Measurements from ENCODE around the gene PSD.
"Not testable (repeated sequence)": the region's sequence is repeated elsewhere in the genome, so short reads cannot be mapped to it uniquely, and the experiment has no call there.

The PSD gene

DNA sequence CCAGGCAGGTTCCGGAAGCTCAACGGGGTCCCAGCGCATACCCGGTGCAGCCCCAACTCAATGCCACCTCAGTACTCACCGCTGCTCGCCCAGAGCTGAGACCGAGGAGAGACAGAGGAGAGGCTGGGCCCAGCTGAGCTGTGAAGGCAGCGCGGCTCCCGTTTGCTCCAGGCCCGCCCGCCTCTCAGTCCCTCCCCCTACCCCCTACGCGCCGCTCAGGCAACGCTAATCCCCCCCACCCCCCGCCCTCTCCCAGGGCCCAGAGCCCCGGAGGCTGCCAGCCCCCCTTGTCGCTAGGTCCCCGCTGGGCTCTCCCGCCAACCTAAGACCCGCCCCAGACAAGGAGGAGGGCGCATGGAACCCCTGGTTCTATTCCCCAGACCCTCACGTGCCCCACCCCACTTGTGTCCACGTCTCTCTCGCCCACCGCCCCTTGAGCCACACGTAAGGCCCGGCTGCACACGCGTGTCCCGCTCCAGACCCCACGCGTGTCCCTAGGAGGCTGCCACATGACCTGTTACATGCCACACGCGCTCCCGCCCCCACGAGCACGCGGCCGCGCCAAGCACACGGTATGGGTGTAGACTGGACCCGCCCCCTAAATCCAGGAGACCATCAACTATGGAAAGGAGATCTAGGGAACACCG lies at the start of gene PSD:
Gene PSD (minus strand): TSS at position 164 of the 647 bp plus-strand sequence. CDS start 1,747 bp downstream, outside the sequence.
- no peak for DNase-seq

DNA sequence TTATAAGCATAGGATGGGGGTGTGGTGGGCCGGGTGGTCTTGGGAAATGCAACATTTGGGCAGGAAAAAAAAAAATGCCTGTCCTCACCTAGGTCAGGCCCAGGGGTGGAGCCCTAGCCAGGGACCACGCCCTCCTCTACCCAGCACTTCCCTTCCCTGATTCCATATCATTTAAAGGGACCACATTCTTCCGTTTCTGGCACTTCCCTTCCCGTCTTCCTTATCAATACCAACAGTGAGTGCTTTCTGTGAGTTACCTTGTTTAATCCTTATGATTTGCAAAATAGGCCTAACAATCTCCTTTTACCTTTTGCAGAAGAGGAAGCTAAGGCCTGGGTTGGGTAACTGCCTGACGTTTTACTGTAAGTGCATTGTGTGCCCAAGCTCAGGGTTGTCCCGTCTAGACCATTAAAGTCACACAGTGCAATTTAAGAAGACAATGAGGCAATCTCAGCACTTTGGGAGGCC lies 49.4 kb upstream of the PSD start:
- DNase-seq, result no peak

- DNase-seq, result no peak
These were observed 48.7 kb upstream of the PSD start for GRCh38 chr10:102467318-102467717.

GRCh38 chr10:102465466-102465865 lies 46.9 kb upstream of the PSD start:
- DNase-seq, result no peak

GRCh38 chr10:102463983-102464382 lies 45.4 kb upstream of the PSD start:
- no peak for DNase-seq

GRCh38 chr10:102462512-102463054 lies 44.0 kb upstream of the PSD start:
- DNase-seq, result no peak

GRCh38 chr10:102461187-102462054 lies 42.8 kb upstream of the PSD start:
- peak; percentile 81 for DNase-seq

DNA sequence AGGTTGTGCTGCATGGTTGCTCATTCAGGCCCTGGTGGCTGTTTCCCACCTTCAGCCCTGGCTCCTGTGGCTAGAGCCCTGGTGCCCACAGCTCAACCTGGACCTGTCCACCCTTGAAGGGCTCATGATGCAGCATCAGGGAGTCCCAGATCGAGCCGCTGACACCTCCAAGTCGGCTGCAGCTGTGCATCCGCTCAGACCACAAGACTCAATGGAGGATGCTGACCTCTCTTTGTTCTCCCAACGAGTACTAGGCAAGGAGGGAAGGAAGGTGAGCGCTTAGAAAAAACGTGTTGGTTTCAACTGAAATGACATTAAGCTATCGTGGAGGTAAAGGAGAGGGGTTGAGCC lies 42.2 kb upstream of the PSD start:
- DNase-seq, result no peak

DNA sequence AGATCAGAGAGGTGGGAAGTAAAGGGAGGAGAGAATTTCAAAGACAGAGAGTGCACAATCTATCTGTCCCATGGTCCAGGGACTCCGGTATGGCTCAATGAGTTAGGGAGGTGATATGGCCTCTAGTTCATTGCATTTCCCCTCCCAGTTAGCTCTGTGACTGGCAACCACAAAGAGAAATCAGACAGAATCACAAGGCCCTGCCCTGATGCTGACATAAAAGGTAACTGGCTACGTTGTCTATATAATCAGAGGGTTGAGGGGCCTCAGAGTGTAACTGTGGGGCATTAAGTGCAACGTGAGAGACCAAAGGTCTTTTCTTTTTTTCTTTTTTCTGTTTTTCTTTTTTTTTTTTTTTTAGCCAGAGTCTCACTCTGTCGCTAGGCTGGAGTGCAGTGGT lies 40.1 kb upstream of the PSD start:
- DNase-seq, result no peak

GRCh38 chr10:102457591-102458150 lies 39.1 kb upstream of the PSD start:
- DNase-seq, result no peak

DNA sequence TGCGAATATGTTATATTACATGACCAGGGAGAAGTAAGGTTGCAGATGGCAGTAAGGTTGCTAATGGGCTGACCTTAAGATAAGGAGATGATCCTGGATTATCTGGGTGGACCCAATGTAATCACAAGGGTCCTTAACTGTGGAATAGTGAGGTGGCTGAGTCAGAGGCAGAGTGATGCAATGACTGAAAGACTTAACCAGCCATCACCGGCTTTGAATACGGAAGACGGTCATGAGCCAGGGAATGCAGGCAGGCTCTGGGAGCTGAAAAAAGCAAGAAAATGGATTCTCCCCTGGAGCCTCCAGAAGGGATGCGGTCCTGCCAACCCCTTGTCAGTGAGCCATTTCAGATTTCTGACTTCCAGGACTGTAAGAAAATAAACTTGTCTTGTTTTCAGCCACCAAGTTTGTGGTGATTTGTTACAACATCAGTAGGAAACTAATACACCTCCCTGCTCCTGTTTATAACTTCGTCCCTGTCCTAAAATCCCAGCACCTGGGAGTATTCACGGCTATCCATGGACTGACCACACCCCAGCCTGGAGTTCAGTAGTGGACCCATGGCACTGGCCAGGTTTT lies 37.4 kb upstream of the PSD start:
- DNase-seq, result no peak

DNA sequence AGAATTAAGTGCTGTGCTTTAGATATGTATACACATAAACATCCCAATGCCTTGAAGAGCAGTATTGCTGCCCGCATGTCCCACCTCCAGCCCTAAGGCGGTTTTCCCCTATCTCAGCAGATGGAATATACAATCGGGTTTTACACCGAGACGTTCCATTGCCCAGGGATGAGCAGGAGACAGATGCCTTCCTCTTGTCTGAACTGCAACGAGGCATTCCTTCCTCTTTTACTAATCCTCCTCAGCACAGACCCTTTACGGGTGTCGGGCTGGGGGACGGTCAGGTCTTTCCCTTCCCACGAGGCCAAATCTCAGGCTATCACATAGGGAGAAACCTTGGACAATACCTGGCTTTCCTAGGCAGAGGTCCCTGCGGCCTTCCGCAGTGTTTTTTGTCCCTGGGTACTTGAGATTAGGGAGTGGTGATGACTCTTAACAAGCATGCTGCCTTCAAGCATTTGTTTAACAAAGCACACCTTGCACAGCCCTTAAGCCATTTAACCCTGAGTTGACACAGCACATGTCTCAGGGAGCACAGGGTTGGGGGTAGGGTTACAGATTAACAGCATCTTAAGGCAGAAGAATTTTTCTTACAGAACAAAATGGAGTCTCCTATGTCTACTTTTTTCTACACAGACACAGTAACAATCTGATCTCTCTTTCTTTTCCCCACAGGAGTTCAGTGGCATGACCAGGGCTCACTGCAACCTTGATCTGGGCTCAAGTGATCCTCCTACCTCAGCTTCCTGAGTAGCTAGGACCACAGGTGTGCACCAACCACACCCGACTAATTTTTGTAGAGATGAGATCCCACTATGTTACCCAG lies 36.3 kb upstream of the PSD start:
- DNase-seq, result not testable (repeated sequence)

GRCh38 chr10:102453502-102453901 lies 34.9 kb upstream of the PSD start:
- no peak for DNase-seq

DNA sequence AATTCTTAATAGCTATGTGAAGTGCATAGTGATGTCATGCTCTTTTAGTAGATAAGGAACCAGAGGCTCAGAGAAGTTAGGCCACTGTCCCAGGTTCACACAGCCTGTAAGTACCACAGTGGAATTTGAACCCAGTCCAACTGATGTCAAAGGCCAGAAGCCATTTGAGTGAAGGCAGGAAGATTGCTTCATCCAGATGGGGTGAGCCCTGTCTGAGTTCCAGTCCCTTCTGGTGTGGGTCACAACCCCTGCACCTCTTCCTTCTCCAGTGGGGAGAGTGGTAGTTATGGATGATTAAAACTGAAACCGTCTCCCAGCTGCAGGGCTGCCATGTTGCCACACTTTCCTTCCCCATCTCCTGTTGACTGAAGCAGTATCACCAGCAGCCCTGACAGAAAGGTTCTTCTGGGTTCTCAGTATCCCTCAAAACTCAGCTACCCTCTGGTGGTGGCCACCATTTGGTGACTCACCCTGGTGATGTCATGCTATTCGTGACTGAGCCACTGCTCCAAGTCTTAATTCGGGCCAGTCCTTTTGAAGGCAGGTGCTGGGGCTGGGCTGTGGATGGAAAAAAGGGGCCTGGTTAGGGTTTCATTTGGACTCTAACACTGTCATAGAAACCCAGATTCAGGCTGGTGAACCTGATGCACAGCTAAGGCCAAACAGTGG lies 34.2 kb upstream of the PSD start:
- no peak for DNase-seq

- no peak for DNase-seq
These were observed 32.8 kb upstream of the PSD start, which contains the start of gene C10orf95 for GRCh38 chr10:102451105-102451969. Gene C10orf95 (minus strand): TSS chr10:102451543. CDS start chr10:102451093, 450 bp downstream.

DNA sequence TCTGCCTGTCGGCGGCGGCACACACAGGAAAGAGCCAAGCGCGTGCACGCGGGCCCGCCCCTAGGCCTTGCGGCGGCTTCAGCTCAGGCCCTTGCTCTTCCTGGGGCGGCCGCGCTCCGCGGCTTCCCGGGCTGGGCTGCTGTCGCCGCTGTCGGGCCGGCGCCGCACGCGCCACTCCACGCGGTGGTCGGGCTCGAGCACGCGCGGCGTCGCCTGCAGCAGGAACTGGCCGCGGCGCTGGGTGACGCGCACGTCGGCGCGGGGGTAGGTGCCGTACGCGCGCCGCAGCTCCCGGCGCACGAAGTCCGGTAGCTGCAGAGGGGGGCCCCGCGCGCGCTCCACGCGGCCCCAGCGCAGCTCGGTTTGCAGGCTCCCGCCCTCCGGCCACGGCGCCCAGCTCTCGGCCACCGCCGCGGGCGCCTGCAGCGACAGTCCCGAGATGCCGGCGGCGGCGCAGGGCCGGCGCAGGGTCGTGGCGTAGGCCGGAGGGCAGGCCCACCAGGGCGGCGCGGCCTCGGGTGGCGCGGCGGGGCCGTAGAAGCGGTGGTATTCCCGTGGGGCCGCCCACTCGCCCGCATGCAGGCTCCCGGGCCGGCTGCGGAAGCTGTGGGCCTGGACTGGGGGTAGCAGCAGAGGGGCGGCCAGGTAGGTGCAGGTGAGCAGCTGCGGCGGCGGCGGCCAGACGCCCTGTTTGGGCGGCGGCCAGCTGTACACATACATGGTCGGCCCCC lies 32.0 kb upstream of the PSD start:
- peak; percentile 93 for DNase-seq

GRCh38 chr10:102450124-102450373 lies 31.5 kb upstream of the PSD start:
- peak; percentile 41 for DNase-seq

GRCh38 chr10:102449321-102450123 lies 30.9 kb upstream of the PSD start:
- DNase-seq, result peak; percentile 62

GRCh38 chr10:102444851-102445250 lies 26.3 kb upstream of the PSD start:
- DNase-seq, result no peak
